WTC11 (cell line): ENCODE data around the gene BTBD17. TPM values are rescaled to one million over a fixed set of nuclear protein-coding genes. Genes with fewer than 3 reads are reported as not detected.

Experiments
- ATAC-seq: fragments of 200-7000 bp; cut with Tn5 transposase; 2 replicates; pipeline ENCODE4 v1.10.0; 2021; ENCODE audit warnings: mild to moderate bottlenecking, moderate library complexity
- CTCF ChIA-PET: fragments of 300-600 bp; sonication (Branson Sonifier 250); formaldehyde crosslinking; loops from one replicate; lab custom pipeline; 2021; ENCODE audit warnings: antibody characterized with exemption; lab: Charles Lee
- POLR2A ChIA-PET: fragments of 350-600 bp; sonication (Branson Sonifier 250); formaldehyde crosslinking; loops from one replicate; lab custom pipeline; 2021; ENCODE audit warnings: antibody characterized with exemption; lab: Charles Lee
- DNase-seq: peaks from one replicate; pipeline ENCODE4 v3.0.0; 2021; ENCODE audit warnings: low spot score
- H3K27ac Mint-ChIP-seq: 2 replicates; pipeline ENCODE4 v1.8.0; 2021; ENCODE audit warnings: mixed read lengths
- H3K27me3 Mint-ChIP-seq: 2 replicates; pipeline ENCODE4 v1.8.0; 2021; ENCODE audit warnings: low read depth, mild to moderate bottlenecking, moderate library complexity, mixed read lengths
- H3K36me3 Mint-ChIP-seq: 2 replicates; pipeline ENCODE4 v1.8.0; 2021; ENCODE audit warnings: mixed read lengths
- H3K4me1 Mint-ChIP-seq: 2 replicates; pipeline ENCODE4 v1.8.0; 2022; ENCODE audit warnings: mixed read lengths
- H3K4me3 Mint-ChIP-seq: 2 replicates; pipeline ENCODE4 v1.8.0; 2021; ENCODE audit warnings: mild to moderate bottlenecking, moderate library complexity, mixed read lengths
- H3K9me3 Mint-ChIP-seq: 2 replicates; pipeline ENCODE4 v1.8.0; 2021; ENCODE audit warnings: mixed read lengths
- AFF4 ChIP-seq: sonication (generic); formaldehyde crosslinking; IDR thresholded peaks from 2 replicates; pipeline ENCODE4 v1.8.1; 2023; ENCODE audit warnings: mild to moderate bottlenecking, missing genetic modification reagents, borderline replicate concordance
- ARID4B ChIP-seq: sonication (generic); formaldehyde crosslinking; IDR thresholded peaks from 2 replicates; pipeline ENCODE4 v1.8.0; 2023; ENCODE audit warnings: missing genetic modification reagents, mild to moderate bottlenecking, borderline replicate concordance
- ATF2 ChIP-seq: sonication (generic); formaldehyde crosslinking; IDR thresholded peaks from 2 replicates; pipeline ENCODE4 v1.8.1; 2022; ENCODE audit warnings: low read depth, missing genetic modification reagents, borderline replicate concordance
- ATF3 ChIP-seq: sonication (generic); formaldehyde crosslinking; conservative IDR thresholded peaks from 2 replicates; pipeline ENCODE4 v1.8.1; 2022; ENCODE audit warnings: mild to moderate bottlenecking, missing genetic modification reagents
- E2F1 ChIP-seq: sonication (generic); formaldehyde crosslinking; IDR thresholded peaks from 2 replicates; pipeline ENCODE4 v1.8.0; 2022; ENCODE audit warnings: mild to moderate bottlenecking, missing genetic modification reagents
- E2F4 ChIP-seq: sonication (generic); formaldehyde crosslinking; IDR thresholded peaks from 2 replicates; pipeline ENCODE4 v1.8.1; 2022; ENCODE audit warnings: low read depth, mild to moderate bottlenecking, moderate library complexity, missing genetic modification reagents, borderline replicate concordance
- EMX1 ChIP-seq: fragments of 250-450 bp; sonication (Bioruptor Pico); IDR thresholded peaks from 2 replicates; pipeline ENCODE4 v1.8.0; 2021; ENCODE audit warnings: mild to moderate bottlenecking
- FOXJ3 ChIP-seq: sonication (generic); formaldehyde crosslinking; IDR thresholded peaks from 2 replicates; pipeline ENCODE4 v1.9.0; 2021; ENCODE audit warnings: missing genetic modification reagents, mild to moderate bottlenecking, borderline replicate concordance
- GRHL2 ChIP-seq: fragments of 250-450 bp; sonication (Bioruptor Pico); IDR thresholded peaks from 2 replicates; pipeline ENCODE4 v1.8.0; 2022; ENCODE audit warnings: mild to moderate bottlenecking, moderate library complexity; ENCODE audit not compliant: insufficient replicate concordance, severe bottlenecking
- GTF2I ChIP-seq: fragments of 250-450 bp; sonication (Bioruptor Pico); conservative IDR thresholded peaks from 2 replicates; pipeline ENCODE4 v1.4.0; 2021; ENCODE audit warnings: mild to moderate bottlenecking
- JUN ChIP-seq: sonication (generic); formaldehyde crosslinking; IDR thresholded peaks from 2 replicates; pipeline ENCODE4 v1.8.0; 2023; ENCODE audit warnings: mild to moderate bottlenecking, missing genetic modification reagents
- NFYB ChIP-seq: sonication (generic); formaldehyde crosslinking; conservative IDR thresholded peaks from 2 replicates; pipeline ENCODE4 v1.8.0; 2022; ENCODE audit warnings: low read depth, missing genetic modification reagents
- NR2C2 ChIP-seq: sonication (generic); formaldehyde crosslinking; IDR thresholded peaks from 2 replicates; pipeline ENCODE4 v1.8.0; 2022; ENCODE audit warnings: mild to moderate bottlenecking, missing genetic modification reagents
- PRRX2 ChIP-seq: fragments of 250-450 bp; sonication (Bioruptor Pico); IDR thresholded peaks from 2 replicates; pipeline ENCODE4 v1.8.0; 2021; ENCODE audit warnings: mild to moderate bottlenecking
- RELA ChIP-seq: sonication (generic); formaldehyde crosslinking; IDR thresholded peaks from 2 replicates; pipeline ENCODE4 v1.8.1; 2022; ENCODE audit warnings: missing genetic modification reagents, mild to moderate bottlenecking, borderline replicate concordance
- RORB ChIP-seq: fragments of 250-450 bp; sonication (Bioruptor Pico); IDR thresholded peaks from 2 replicates; pipeline ENCODE4 v1.9.0; 2021; ENCODE audit warnings: mild to moderate bottlenecking
- SMAD3 ChIP-seq: sonication (generic); formaldehyde crosslinking; IDR thresholded peaks from 2 replicates; pipeline ENCODE4 v1.8.0; 2022; ENCODE audit warnings: missing genetic modification reagents, mild to moderate bottlenecking, borderline replicate concordance
- TCF7 ChIP-seq: sonication (generic); formaldehyde crosslinking; IDR thresholded peaks from 2 replicates; pipeline ENCODE4 v1.8.0; 2022; ENCODE audit warnings: mild to moderate bottlenecking, low read depth, missing genetic modification reagents, moderate library complexity
- TEAD1 ChIP-seq: sonication (generic); formaldehyde crosslinking; IDR thresholded peaks from 2 replicates; pipeline ENCODE4 v1.8.0; 2022; ENCODE audit warnings: mild to moderate bottlenecking, missing genetic modification reagents
- ZBTB43 ChIP-seq: sonication (generic); formaldehyde crosslinking; IDR thresholded peaks from 2 replicates; pipeline ENCODE4 v1.8.1; 2023; ENCODE audit warnings: mild to moderate bottlenecking, missing genetic modification reagents
- ZNF219 ChIP-seq: sonication (generic); formaldehyde crosslinking; IDR thresholded peaks from 2 replicates; pipeline ENCODE4 v1.8.0; 2023; ENCODE audit warnings: missing genetic modification reagents, mild to moderate bottlenecking, borderline replicate concordance
- ZNF263 ChIP-seq: sonication (generic); formaldehyde crosslinking; IDR thresholded peaks from 2 replicates; pipeline ENCODE4 v1.8.1; 2022; ENCODE audit warnings: low read depth, mild to moderate bottlenecking, moderate library complexity, missing genetic modification reagents
- ZNF416 ChIP-seq: fragments of 250-450 bp; sonication (Bioruptor Pico); IDR thresholded peaks from 2 replicates; pipeline ENCODE4 v1.9.0; 2021; ENCODE audit warnings: mild to moderate bottlenecking, inconsistent platforms
- total RNA-seq: library from RNA; stranded (reverse); gene quantifications from 3 replicates; pipeline ENCODE4 v1.2.3, GENCODE V29; 2021

BTBD17 gene
- total RNA-seq, 1 experiment from 2014 or later, result 0.94 TPM

GRCh38 chr17:74385201-74385600, 23.5 kb upstream of the BTBD17 start:
- CTCF ChIA-PET, result interaction anchor here (0.7 to 1.3 kb wide), 2 partner anchors 17 to 770 kb away, joined by 3 to 7 read pairs; no protein-coding TSS in a partner anchor
- ATAC-seq (no peak), DNase-seq (no peak)
- POLR2A ChIA-PET, result no interaction called here
- Mint-ChIP-seq H3K27me3 (peaks cover 7% of the 10 kb centered on the region), H3K36me3 (no peaks in the 10 kb centered on the region), H3K4me1 (peaks cover 33% of the 10 kb centered on the region), H3K9me3 (no peaks in the 10 kb centered on the region), H3K27ac (no peak overlapping the region), H3K4me3 (no peak overlapping the region)
- TF ChIP-seq RELA, result no peak
- TF ChIP-seq SMAD3 (CRISPR knock-in tag), result no peak
- TF ChIP-seq GTF2I, result no peak
- TF ChIP-seq GRHL2 (CRISPR knock-in tag), result no peak
- TF ChIP-seq ZNF416, result no peak
- TF ChIP-seq ATF3 (CRISPR knock-in tag), result no peak
- TF ChIP-seq ZNF263 (CRISPR knock-in tag), result no peak
- TF ChIP-seq NR2C2 (CRISPR knock-in tag), result no peak
- TF ChIP-seq EMX1 (CRISPR knock-in tag), result no peak
- no peak for TF ChIP-seq AFF4 (CRISPR knock-in tag)
- TF ChIP-seq RORB (CRISPR knock-in tag), result no peak
- TF ChIP-seq ZNF219 (CRISPR knock-in tag), result no peak
- TF ChIP-seq FOXJ3 (CRISPR knock-in tag), result no peak
- TF ChIP-seq ARID4B, result no peak
- no peak for TF ChIP-seq TCF7 (CRISPR knock-in tag)
- TF ChIP-seq NFYB (CRISPR knock-in tag), result no peak
- TF ChIP-seq ZBTB43, result no peak
- TF ChIP-seq TEAD1 (CRISPR knock-in tag), result no peak

- ATAC-seq, result no peak
- H3K4me3 Mint-ChIP-seq, result no peak overlapping the region
- no peak for DNase-seq
- peaks cover 7% of the 10 kb centered on the region for H3K27me3 Mint-ChIP-seq
- H3K9me3 Mint-ChIP-seq, result no peaks in the 10 kb centered on the region
- peaks cover 30% of the 10 kb centered on the region for H3K4me1 Mint-ChIP-seq
- CTCF ChIA-PET, result no interaction called here
- H3K36me3 Mint-ChIP-seq, result no peaks in the 10 kb centered on the region
- POLR2A ChIA-PET, result no interaction called here
- no peak overlapping the region for H3K27ac Mint-ChIP-seq
- no peak for TF ChIP-seq JUN (CRISPR knock-in tag)
- no peak for TF ChIP-seq PRRX2 (CRISPR knock-in tag)
- TF ChIP-seq E2F1 (CRISPR knock-in tag), result no peak
- TF ChIP-seq ATF2 (CRISPR knock-in tag), result no peak
- TF ChIP-seq ATF3 (CRISPR knock-in tag), result no peak
- no peak for TF ChIP-seq E2F4
Observed at GRCh38 chr17:74383141-74383540, 21.5 kb upstream of the BTBD17 start.
